ENCODE results near the gene NCAN.
A peak's percentile ranks its signal among the peaks of the same experiment; 100 is the strongest.
"Not testable (repeated sequence)": the region's sequence is repeated elsewhere in the genome, so short reads cannot be mapped to it uniquely, and the experiment has no call there.

The NCAN gene

GRCh38 chr19:19211499-19212420 lies at the start of gene NCAN:
Gene NCAN (plus strand): TSS chr19:19211958. CDS start chr19:19216954, 4,996 bp downstream.
- no peak for DNase-seq (ENCODE audit: low spot score)

- DNase-seq (ENCODE audit: low spot score): no peak
Observed at GRCh38 chr19:19162495-19162894, 49.3 kb upstream of the NCAN start.

DNA sequence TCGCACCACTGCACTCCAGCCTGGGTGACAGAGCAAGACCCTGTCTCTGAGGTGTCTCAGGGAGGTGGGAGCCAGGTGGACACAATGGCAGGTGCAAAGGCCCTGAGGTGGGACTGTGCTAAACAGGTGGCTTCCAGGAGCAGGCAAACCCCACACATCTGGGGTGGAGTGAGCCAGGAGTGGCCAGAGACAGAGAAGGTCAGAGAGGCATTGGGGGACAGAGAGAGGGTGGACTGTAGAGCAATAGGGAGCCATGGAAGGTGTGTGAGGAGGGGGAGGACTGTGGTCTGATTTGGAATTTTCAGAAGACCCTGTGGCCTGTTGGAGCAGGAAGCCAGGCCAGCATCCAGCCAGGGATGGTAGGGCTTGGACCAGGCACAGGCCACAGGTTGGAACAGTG lies 46.4 kb upstream of the NCAN start:
- DNase-seq (ENCODE audit: low spot score): no peak

- DNase-seq (ENCODE audit: low spot score): no peak
Observed at GRCh38 chr19:19167612-19168011, 44.1 kb upstream of the NCAN start.

DNA sequence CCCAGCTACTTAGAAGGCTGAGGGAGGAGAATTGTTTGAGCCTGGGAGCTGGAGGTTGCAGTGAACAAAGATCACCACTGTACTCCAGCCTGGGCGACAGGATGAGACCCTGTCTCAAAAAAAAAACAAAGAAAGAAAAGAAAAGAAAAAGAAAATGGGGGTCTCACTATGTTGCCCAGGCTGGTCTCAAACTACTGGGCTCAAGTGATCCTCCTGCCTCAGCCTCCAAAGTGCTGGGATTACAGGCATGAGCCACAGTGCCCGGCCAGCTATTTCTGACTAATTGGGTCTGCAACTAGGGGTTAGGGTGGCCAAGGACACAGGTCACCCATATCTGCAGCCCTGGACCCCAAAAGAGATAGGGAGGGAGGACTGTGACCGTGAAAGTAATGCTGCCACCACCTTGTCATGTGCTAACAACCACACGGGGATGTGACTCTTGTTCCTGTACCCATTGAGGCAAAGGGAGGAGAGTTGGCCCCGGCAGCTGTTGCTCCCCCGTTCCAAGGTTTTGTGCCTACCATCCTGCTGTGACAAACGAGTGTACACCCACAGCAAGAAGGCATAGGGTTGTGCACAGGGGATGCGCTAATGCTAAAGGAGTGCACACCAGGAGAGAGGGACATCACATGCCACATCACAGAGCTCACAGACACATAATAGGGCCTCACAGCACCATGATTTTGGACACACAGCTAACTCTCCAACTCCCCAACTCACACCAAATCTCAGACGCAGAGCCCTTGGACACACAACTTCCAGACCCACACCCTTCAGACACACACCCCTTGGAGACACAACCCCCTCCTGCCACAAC lies 42.3 kb upstream of the NCAN start:
- DNase-seq (ENCODE audit: low spot score): no peak

- DNase-seq (ENCODE audit: low spot score): peak; percentile 62
Observed at GRCh38 chr19:19170053-19170872, 41.5 kb upstream of the NCAN start, which contains the start of gene MEF2B. Gene MEF2B (minus strand): TSS chr19:19170263. CDS start chr19:19150735, 19,528 bp downstream.

GRCh38 chr19:19170873-19171672 lies 40.7 kb upstream of the NCAN start:
- no peak for DNase-seq (ENCODE audit: low spot score)

- DNase-seq (ENCODE audit: low spot score): no peak
Observed at GRCh38 chr19:19171821-19172532, 39.8 kb upstream of the NCAN start.

DNA sequence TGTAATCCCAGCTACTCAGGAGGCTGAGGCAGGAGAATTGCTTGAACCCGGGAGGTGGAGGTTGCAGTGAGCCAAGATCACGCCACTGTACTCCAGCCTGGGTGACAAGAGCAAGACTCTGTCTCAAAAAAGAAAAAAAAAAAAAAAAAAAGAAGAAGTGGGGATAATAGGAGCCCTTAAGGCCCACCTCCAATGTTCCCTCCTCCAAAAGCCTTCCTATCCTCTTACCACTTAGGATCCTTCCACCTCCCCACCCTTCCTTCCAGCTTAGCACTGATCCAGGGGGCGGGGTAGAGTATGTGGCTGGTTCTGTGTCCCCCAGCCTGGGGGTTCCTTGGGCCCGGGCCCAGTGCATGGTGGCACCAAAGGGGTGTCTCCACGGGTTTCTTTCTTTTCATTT lies 38.5 kb upstream of the NCAN start:
- DNase-seq (ENCODE audit: low spot score): not testable (repeated sequence)

- no peak for DNase-seq (ENCODE audit: low spot score)
Observed at GRCh38 chr19:19176950-19177349, 34.8 kb upstream of the NCAN start.

DNA sequence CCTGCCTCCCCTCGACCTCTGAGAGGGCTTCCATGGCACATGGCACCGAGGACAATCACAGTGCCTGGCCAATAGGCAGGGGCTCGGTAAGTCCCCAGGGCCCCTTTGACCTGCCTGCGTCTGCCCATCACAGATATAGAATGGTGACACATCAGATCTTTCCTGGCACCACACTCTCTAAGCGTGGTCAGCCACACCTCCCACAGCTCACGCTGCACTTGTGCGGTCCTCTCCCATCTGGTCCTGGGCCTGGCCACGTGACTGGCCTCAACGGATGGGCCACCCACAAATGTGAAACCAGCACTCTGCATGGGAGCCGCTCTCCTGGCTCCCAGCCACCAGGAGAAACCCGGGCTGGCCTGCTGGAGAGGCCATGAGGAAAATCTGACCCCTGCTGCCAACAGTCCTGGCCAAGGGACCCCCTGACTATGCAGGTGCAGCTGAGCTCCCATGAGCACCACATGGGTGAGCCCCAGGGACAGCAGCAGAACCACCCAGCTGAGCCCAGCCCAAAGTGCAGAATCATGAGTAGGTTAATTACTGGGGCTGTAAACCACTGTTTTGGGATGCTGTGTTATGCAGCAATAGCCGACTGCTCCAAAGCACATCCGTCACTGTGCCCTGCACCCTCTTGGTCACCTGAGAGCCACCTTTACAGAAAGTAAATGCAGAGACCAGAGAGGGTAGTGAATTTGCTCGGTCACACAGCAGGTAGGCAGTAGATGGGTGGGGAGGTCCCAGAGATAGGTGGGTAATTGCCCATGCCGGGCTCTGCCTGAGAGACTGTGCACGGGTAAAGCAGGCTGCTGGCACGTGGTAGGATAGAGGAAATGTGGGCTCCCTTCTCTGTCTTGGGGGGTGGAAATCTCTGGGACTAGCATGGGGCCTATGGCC lies 32.0 kb upstream of the NCAN start:
- no peak for DNase-seq (ENCODE audit: low spot score)

- no peak for DNase-seq (ENCODE audit: low spot score)
Observed at GRCh38 chr19:19181488-19181998, 30.2 kb upstream of the NCAN start.

DNA sequence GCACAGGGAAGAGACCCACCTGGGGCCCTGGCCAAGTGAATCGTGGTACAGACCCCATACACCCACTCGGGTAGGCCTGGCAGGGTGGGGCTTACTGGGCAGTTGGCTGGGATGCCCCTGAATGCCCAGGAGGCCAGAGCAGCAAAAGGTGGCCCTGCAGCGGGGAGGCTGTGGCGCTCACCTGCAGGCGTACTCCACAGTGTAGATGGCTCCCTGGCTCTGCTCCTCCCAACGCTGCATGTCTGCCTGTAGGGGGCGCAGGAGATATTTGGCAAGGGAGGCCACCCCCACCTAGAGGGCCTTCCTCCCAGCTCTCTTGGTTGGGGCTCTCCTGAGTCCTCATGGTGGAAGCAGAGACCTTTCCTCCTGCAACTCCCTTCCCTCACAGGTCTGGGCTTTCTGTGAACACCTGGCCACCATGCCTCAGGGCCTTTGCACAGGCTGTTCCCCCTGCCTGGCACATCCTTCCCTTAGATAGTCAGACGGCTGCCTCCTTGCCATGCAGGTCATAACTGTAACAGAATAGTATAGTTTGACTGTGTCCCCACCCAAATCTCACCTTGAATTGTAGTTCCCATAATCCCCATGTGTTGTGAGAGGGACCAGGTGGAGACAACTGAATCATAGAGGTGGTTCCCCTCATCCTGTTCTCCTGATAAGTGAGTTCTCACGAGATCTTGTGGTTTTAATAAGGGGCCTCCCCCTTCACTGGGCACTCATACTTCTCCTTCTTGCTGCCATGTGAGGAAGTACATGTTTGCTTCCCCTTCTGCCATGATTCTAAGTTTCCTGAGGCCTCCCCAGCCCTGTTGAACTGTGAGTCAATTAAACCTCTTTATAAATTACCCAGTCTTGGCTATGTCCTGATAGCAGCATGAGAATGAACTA lies 25.7 kb upstream of the NCAN start:
- peak; percentile 69 for DNase-seq (ENCODE audit: low spot score)

DNA sequence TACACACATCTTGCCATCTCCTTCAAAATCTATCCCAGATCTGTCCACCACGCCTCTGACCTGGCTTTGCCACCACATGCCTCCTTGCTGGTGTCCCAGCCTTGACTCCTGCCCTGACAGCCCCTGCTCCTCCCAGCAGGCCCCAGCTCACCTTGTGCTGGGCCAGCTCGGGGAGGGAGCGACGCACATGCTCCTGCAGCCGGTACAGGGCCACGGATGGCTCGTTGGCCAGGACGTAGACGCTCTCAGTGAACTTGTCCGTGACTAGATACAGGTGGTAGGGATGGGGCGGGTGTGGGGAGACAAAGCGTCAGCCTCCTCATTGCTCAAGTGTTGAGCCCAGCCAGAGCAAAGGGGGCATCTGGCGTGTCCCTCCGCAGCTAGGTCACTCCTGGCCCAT lies 25.0 kb upstream of the NCAN start:
- DNase-seq (ENCODE audit: low spot score): no peak

DNA sequence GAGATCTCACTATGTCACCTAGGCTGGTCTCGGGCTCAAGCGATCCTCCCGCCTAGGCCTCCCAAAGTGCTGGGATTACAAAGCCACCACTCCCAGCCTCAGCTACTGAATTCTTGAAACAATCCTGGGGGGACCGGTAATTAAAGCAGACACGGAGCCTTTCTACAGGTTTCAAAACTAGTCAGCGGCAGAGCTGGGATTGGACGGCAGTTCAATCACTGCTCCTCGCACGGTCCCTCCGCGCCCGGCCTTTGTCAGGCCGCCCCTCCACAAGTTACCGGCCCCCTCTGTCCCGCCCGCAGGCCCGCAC lies 20.0 kb upstream of the NCAN start:
- DNase-seq (ENCODE audit: low spot score): no peak

- peak; percentile 100 for DNase-seq (ENCODE audit: low spot score)
Observed at GRCh38 chr19:19192078-19192882, 19.5 kb upstream of the NCAN start, which contains the start of the genes BORCS8 and RFXANK. Gene BORCS8 (minus strand): TSS chr19:19192152. CDS start chr19:19192117, 35 bp downstream. Gene RFXANK (plus strand): TSS chr19:19192258. CDS start chr19:19193947, 1,689 bp downstream.

GRCh38 chr19:19192910-19193423 lies 18.8 kb upstream of the NCAN start:
- no peak for DNase-seq (ENCODE audit: low spot score)
